ENCODE measurements around the gene DMKN. TPM values are rescaled to one million over a fixed set of nuclear protein-coding genes. Genes with fewer than 3 reads are reported as not detected.

Gene DMKN
- total and polyA plus RNA-seq, 9 of the 15 experiments (the other 6 are each of a cell fraction or from before 2014, with no cell fraction given), result 0.36 to 0.53 TPM; not detected in 7

GRCh38 chr19:35470128-35470527 is 43.3 kb downstream of the DMKN start:
- no peak for DNase-seq (ENCODE audit: extremely low read depth in 1 of 4, low spot score in 3 of 4)
- H3K9me1 ChIP-seq (ENCODE audit: control insufficient read depth, insufficient read depth, low read length), result no peaks in the 10 kb centered on the region
- H3K36me3 ChIP-seq (ENCODE audit: control insufficient read depth, insufficient read depth, low read length), result no peaks in the 10 kb centered on the region
- TF ChIP-seq MGA (IDR thresholded peaks at IDR 0.05), result no peak
- TF ChIP-seq FOXM1 (IDR thresholded peaks at IDR 0.05; ENCODE audit: low read depth), result no peak
- no peak for TF ChIP-seq FOXM1 (CRISPR knock-in tag; IDR thresholded peaks at IDR 0.05; ENCODE audit: low read depth)
- no peak for TF ChIP-seq NR1H2 (CRISPR knock-in tag; IDR thresholded peaks at IDR 0.05)
- TF ChIP-seq ZNF512 (tag; IDR thresholded peaks at IDR 0.05), result no peak
- FAIRE-seq, result no peak
- WGBS (ENCODE audit: insufficient coverage, low coverage, missing lambda C conversion rate), result 2% methylated on average over 7 of the region's 7 CpGs
- in situ Hi-C loops (cut with MboI) (no loop called here), intact Hi-C loops (cut with micrococcal nuclease) (no loop called here)
- POLR2A ChIA-PET, result no interaction called here
- H3K9me3 ChIP-seq (replicated peaks; ENCODE audit: control insufficient read depth, insufficient read depth, low read depth, low read length), result no peaks in the 10 kb centered on the region
- H3K4me3 ChIP-seq, result no peak overlapping the region
- H3K79me2 ChIP-seq (ENCODE audit: control insufficient read depth, insufficient read depth, low read length), result no peaks in the 10 kb centered on the region
- no peak overlapping the region for H3K9ac ChIP-seq (ENCODE audit: insufficient read depth in 1 of 2, low read depth in 2 of 2, low read length in 2 of 2)
- H3K4me2 ChIP-seq (ENCODE audit: insufficient read depth, low read length), result no peak overlapping the region
- H3K27me3 ChIP-seq (ENCODE audit: control insufficient read depth in 2 of 2, insufficient read depth in 2 of 2, low read length in 2 of 2), result peaks cover 29 to 36% of the 10 kb centered on the region in 2 experiments
- no peaks in the 10 kb centered on the region for H3K4me1 ChIP-seq (replicated peaks in 1 of 2; ENCODE audit: control insufficient read depth in 2 of 2, insufficient read depth in 2 of 2, low read length in 2 of 2)
- ATAC-seq, result no peak
- no TSS peak for BruUV-seq (replicated peaks)
- peaks cover 10% of the 10 kb centered on the region; the same call in 1 of the 2 replicates for H4K20me1 ChIP-seq (replicated peaks; ENCODE audit: control insufficient read depth, insufficient read depth, low read length)
- CTCF ChIA-PET (ENCODE audit: low intra/inter-chr PET ratio), result no interaction called here
- H2AFZ ChIP-seq (ENCODE audit: low read depth, low read length), result no peak overlapping the region
- H3K27ac ChIP-seq (ENCODE audit: extremely low read depth, low read depth, low read length), result no peak overlapping the region
